A172 (cell line): ENCODE data around the gene ZSCAN26. TPM values are rescaled to one million over a fixed set of nuclear protein-coding genes. Genes with fewer than 3 reads are reported as not detected.
"Not testable (repeated sequence)": the region's sequence is repeated elsewhere in the genome, so short reads cannot be mapped to it uniquely, and the experiment has no call there.

Experiments
- DNase-seq: peaks from one replicate; pipeline ENCODE4 v3.0.0-alpha.2; 2015; ENCODE audit warnings: low spot score
- total RNA-seq: library from RNA; depleted of rRNA; stranded (reverse); fragments of >200 nt; shearing (Covaris generic); gene quantifications from 2 replicates; pipeline ENCODE4 v1.2.3, GENCODE V29; 2014

Gene ZSCAN26
- total RNA-seq, 1 experiment from 2014 or later, result 18.7 TPM

DNA sequence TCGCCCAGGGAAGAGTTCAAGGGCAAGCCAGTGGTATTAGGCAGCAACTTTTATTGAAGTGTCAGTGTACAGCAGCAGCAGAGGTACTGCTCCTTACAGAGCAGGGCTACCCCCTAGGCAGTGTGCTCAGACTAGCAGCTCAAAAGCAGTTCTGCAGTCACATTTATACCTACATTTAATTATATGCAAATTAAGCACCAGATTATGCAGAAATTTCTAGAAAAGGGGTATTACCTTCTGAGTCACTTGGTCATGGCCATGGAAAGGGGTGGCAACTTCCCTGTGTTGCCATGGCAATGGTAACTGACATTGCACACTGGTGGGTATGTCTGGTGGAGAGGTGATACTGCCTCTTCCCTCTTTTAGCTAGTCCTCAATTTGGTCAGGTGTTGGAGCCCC, 12.8 kb upstream of the ZSCAN26 start:
- DNase-seq, result no peak

DNA sequence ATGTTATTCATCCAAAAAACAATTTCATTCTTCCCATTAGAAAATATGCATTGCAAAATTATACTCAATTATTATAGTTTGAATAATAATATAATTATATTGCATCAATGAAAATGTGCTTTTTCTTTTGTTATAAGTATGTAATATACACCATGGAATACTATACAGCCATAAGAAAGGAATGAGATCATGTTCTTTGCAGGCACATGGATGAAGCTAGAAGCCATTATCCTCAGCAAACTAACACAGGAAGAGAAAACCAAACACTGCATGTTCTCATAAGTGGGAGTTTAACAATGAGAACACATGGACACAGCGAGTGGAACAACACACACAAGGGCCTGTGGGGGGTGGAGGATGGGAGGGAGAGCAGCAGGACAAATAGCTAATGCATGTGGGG, 9.9 kb upstream of the ZSCAN26 start:
- no peak for DNase-seq

DNA sequence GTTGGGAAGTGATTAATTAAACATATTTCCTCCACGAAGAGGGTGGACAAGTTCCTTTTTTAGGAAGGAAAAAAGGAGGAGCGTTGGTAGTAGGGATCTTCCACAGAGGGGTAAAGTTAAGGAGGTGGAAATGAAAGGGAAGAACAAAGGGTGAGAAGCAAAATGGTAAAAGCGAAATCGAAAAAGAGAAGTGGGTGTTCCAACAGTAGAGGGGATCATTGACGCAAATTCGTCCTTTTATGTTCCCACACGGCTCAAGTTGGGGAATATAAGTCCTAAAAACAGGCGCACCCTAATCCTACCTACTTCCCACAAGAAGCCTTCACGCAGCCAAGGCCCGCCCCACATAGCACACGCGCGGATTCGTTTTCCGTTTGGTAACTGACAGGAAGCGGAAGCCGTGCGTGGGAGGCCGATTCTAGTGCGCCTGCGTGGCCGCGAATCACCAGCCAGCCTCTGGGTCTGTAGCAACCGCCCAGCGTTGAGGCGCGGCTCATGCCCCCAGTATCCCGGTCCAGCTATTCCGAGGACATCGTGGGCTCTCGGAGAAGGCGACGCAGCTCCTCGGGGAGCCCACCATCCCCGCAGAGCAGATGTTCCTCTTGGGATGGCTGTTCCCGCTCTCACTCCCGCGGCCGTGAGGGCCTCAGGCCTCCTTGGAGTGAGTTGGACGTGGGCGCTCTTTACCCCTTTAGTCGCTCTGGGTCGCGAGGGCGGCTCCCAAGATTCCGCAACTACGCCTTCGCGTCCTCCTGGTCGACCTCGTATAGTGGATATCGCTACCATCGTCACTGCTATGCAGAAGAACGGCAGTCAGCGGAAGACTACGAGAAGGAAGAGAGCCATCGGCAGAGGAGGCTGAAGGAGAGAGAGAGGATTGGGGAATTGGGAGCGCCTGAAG, 7.8 kb upstream of the ZSCAN26 start, which contains the start of gene NKAPL:
NKAPL (plus strand) TSS at position 421 of the 901 bp plus-strand sequence; CDS start at position 496, 75 bp downstream.
- DNase-seq, result no peak

DNA sequence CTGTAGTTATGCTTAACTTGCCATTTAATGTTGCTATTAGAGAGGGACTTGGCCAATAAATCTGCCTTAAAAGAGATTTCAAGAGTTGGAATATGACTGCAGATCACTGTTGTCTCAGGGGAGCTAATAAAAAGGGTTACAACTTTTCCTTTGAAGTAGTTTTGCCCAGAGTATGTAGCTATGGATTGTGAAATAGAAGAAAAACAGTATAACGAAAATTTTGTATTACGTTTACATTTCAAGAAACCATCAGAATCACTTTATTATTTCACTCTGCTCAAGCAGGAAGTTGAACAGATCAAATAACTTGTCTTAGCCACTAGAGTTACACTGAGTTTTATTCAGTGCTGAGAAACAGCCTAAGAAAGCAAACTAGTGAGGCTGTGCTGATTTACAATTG, 3.0 kb upstream of the ZSCAN26 start:
- no peak for DNase-seq

DNA sequence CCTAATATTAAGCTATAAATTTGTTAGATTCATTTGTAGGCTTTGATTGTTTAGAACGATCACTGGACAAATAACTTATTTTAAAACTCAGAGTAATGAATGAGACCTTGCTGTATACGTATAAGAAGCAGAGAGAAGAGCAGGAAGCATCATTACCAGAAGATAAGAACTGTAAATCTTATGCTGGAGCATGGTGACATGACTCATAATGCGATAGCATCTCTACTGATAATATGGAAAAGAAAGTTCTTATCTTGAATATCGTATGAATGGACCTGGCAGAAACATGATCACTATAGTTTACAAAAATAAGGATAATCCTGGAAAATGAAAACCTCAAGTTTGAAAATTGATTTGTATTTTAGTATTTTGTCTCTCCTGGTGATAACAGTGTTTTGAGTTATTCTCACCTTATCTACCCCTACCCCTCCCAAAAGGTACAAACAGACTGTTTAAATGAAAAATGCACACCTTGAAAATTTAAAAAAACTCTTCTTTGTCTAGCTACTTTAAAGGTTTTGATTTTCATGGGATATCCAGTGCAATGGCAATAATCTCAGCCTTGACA, 2.0 kb upstream of the ZSCAN26 start:
- peak; percentile 32 for DNase-seq

DNA sequence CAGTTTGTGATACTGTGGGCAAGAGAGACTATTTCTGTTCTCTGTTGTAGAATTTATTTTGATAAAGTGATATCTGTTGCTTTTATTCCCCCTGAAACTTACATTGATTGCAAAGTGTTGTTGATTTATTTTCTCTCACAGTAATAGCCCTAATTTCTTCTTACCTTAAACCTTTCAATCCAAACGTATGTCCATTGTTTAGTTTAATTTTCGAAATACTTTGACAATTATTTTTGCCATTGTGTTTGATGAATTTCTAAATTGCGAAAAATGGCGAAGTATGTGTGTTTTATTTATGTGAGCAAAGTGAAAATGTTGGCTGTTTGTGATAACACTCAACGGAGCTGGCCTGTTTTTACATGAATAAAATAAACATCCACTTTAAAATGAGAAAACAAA, 381 bp upstream of the ZSCAN26 start:
- no peak for DNase-seq

DNA sequence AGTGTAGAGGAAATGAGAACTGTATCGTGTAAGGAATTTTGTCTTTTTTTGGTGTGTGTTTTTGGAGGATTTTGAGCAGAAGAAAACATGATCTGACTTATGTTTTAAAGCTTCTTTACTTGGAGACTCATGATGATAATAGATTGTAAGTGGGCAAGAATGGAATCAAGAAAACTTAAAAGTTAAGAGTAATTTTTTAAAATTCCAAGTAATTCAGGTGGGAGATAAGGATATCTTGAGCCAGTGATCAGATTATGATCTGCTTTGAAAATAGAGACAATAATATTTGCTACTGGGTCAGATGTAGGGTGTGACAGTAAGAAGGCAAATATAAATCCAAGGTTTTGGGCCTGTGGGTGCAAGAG, 734 bp downstream of the ZSCAN26 start:
- DNase-seq, result no peak

DNA sequence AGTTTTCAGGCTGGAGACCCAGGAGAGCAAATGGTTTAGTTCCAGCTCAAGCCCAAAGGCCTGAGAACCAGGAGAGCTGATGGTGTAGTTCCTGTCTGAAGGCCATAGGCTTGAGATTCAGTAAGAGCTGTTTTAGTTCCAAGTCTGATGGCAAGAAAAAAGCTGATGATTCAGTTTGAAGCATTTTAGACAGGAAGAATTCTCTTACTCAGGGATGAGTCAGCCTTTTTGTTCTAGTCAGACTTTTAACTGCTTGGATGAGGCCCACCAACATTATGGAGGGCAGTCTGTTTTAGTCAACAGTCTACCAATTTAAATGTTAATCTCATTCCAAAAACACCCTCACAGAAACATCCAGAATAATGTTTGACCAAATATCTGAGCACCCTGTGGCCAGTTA, 2.5 kb downstream of the ZSCAN26 start:
- peak; percentile 80 for DNase-seq

DNA sequence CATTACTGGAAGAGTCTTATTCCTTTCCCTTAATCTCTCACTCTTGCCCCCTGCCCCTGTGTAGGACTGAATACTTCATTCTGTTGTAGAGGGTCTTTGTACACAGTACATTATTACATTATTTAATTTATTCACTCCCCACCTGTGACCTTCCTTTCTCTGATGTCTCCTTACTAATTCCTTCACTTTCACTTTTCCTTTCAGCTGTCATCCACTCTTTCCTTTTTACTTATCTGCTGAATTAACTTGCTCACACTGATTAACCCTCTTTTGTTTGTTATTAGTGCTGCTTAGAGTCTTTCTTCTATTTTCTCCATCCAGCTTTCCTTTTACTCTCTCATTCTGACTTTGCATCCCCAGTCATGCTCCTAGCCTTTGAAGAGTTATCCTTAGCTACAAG, 7.9 kb downstream of the ZSCAN26 start:
- DNase-seq, result no peak

DNA sequence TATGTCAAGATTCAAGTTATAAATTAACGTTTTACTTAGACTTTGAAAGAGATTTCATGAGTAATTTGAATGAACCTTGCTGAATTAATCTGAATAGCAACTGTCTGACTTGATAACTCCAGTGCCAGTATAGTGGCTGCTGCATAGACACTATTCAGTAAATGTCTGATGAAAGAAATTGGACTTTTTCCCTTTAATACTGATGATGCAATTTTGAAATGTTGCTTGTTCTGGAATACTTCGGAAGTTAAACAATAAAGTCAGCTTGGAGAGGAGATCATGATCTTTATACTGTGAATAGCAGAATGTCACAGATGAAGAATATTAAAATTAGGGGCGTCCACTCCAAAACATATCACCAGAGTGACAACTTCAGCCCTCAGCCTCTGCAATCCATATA, 10.8 kb downstream of the ZSCAN26 start:
- no peak for DNase-seq

DNA sequence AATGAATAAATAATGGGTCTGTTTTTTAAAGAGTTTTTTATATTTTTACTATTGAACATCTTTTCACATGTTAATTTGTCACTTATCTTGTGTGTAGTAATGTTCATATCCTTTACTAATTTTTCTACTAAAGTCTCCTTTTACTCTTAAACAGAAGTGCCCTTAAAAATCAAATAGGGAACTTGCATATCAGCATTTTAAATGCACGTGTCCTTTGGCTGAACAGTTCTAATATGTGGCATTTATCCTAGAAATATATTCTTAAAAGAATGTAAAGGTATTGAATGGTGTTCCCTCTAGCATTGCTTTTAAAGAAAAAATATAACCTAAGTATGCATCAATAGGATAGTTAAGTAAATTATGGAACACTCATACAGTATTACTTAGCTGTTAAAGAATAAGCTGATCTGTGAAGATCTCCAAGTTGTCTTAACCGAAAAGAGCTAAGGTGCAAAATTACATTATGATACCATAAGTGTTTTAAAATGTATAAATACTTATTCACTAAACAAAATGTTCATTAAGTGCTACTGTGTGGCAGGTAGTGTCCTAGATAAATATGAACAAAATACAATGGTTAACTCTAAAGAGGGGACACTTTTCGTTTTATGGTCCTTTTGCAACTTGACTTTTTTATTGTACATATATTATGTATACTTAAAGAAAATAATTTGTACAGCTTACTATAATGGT, 13.8 kb downstream of the ZSCAN26 start:
- no peak for DNase-seq

DNA sequence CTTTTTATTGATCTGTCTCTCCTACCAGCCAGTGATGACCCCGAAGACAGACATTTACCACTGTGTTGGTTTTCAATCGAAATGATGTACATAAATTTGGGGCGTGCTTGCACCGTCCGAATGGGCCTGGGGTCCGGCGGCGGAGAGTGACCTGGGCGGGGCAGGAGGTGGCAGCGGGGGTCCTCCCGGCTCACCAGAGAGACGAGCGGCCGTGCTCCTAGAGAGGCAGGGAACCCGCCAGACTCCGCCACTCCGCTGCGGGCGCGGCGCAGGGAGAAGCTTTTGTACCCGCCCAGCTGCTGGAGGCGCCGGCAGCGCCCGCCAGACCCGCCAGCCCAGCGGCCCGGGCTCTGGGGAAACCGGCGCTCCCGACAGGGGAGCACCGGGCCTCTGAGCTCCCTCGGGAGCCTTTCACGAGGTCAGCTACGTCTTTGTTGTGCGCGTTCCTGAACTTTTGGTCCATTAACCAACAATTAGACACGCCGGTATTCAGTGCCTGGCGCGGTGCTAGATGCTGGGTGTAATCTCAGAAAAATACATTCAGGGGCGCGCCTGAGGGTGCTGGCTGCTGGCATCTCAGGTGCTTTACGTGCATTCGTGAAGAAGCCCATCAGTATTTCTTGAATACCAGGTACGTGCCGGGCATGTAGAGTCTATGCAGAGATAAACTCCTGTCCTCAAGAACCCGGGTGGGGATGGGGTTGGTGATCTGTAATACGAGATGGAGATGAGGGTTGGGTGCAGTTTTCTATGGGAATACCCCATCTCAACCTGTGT, 14.5 kb downstream of the ZSCAN26 start, which contains the start of gene PGBD1:
PGBD1 (plus strand) TSS at position 285 of the 777 bp plus-strand sequence. CDS start 2,242 bp downstream, outside the sequence.
- peak; percentile 50 for DNase-seq

DNA sequence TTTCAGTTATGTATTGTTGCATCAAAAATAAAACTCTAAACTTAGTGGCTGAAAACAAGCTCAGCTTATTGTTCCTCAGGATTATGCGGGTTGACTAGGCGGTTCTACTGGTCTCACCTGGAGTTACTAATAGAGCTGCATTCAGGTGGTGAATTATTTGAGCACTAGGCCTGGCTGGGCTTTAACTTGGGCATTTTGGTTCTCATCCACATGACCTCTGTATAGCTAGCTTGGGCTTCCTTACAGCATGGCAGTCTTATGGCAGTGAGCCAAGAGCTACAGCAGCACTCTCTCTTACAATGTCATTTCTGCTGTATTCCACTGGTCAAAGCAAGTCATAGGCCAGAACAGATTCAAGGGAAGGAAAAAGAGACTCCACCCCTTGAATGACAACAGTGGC, 16.0 kb downstream of the ZSCAN26 start:
- DNase-seq, result no peak

DNA sequence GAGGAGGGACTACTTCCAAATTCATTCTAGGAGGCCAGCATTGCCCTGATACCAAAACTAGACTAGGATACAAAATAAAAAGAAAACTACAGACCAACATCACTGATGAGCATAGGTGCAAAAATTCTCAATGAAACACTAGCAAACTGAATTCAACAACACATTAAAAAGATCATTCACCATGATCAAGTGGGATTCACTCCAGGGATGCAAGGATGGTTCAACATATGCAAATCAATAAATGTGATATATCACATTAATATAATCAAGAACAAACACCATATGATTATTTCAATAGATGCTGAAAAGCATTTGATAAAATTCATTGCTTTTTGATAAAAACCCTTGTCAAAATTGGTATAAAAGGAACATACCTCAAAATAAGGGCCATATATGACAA, 24.6 kb downstream of the ZSCAN26 start:
- no peak for DNase-seq

DNA sequence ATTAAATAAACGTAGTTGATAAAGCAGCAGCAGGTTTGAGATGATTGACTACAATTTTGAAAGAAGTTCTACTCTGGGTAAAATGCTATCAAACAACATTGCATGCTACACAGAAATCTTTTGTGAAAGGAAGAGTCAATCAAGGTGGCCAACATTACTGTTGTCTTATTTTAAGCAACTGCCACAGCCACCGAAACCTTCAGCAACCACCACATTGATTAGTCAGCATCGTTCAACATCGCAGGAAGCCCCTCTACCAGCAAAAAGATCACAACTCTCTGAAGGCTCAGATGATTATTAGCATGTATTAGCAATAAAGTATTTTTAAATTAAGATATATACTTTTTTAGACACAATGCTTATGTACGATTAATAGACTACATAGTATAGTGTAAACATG, 28.4 kb downstream of the ZSCAN26 start:
- DNase-seq, result no peak

DNA sequence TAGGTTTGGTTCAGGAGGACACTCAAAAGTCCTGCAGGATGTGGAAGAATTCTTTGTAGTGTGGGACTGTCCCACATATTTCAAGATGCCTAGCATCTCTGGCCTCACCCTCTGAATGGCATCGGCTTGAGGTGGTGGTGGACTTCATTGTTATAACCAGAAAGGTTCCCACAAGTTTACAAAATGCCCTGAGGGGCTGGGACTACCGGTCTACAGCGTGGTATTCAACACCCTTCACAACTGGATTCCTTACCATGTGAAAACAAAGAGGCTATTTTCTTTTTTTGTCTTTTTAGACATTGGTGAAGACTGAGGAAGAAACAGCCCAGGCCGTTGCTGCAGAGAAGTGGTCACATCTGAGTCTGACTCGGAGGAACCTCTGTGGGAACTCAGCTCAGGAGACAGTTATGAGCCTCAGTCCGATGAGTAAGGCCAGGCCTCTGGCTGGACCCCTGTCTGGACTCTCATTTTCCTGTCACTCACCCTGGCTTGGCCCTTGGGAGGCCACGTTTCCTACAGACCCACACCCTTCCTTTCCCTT, 29.6 kb downstream of the ZSCAN26 start:
- DNase-seq, result no peak

DNA sequence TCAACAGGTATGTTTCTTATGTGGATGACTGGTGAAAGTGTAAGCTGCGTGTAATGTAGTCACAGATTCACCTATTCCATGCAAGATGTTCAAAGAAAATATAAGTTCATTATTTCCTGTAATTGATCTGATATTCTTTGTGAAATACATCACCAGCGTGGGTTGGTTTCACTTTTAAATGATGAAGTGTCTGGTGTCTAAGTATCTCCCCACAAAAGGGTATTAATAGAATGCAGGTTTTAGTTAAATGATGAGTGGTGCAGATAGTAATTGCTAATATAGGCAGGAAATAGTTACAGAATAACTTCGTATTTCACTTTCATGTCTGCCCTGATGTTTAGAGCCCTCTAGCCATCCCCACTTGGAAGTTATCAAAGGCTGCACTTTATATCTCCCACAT, 36.6 kb downstream of the ZSCAN26 start:
- DNase-seq, result no peak

DNA sequence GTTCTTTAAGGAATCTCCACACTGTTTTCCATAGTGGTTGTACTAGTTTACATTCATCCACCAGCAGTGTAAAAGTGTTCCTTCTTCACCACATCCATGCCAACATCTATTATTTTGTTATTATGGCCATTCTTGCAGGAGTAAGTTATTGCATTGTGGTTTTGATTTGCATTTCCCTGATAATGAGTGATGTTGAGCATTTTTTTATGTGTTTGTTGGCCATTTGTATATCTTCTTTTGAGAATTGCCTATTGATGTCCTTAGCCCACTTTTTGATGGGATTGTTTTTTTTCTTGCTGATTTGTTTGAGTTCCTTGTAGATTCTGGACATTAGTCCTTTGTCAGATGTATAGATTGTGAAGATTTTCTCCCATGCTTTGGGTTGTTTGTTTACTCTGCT, 39.4 kb downstream of the ZSCAN26 start:
- DNase-seq, result not testable (repeated sequence)

DNA sequence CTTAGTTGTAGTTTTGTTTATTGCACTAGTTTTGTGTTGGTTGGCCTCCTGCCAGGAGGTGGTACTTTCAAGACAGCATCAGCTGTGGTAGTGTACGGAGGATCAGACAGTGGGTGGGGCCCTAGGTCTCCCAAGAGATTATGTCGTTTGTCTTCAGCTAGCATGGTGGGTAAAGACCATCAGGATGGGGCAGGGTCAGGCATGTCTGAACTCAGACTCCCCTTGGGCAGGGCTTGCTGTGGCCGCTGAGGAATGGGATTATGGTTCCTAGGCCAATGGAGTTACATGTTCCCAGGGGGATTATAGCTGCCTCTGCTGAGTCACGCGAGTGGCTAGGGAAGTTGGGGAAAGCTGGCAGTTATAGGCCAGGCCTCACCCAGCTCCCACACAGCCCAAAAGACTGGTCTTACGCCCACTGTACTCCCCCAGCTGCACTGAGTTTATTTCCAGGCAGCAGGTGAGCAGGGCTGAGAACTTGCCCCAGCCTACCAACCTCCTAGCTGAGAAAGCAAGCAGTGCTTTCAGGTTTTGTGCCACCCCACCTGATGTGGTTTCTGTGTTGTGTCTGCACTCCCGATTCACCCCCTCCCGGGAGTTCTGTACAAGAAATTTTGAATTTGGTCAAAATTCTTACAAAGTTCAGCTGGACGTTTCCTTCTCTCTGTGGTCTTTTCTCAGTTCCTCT, 44.3 kb downstream of the ZSCAN26 start:
- no peak for DNase-seq

DNA sequence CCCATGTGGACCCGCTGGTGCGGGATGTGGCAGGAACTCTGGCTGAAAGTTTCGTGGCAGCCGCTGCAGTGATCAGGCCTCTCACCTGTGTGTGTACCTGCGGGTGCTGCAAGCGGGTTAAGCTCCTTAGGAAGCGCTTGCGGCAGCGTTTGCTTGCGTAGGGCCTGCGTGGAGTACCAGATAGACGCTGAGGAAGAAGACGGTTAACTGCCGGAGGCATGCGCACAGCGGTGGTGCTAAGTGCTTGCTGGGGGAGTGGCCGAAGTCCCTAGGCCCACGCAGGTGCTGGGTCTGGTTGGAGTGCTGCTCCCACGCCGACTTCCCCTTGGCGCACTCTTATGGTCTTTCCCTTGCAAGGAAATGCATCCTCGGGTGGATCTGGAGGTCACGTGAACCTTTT, 46.0 kb downstream of the ZSCAN26 start:
- DNase-seq, result no peak

DNA sequence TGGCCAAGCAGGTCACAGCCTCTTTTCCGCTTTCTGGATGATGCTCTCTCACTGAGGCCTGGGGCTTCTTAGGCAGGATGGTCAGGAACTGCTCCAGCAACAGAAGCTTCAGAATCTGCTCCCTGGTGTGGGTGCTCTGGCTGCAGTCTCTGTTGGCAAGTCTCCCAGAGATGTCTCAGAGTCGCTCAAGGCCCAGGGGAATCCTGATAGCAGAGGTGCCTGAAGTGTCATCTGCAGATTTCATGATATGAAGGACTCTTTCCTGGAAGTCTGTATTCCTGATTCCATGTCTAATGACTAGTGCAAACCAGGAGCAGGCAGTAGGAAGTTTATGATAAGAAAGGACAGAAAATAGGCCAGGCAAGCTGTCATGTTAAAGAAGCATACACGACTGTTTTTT, 48.7 kb downstream of the ZSCAN26 start:
- DNase-seq, result peak; percentile 8
